WTC11 (cell line): ENCODE results near the gene JMJD8. TPM values are rescaled to one million over a fixed set of nuclear protein-coding genes. Genes with fewer than 3 reads are reported as not detected.

ENCODE experiments used
- ATAC-seq: fragments of 200-7000 bp; cut with Tn5 transposase; 2 replicates; pipeline ENCODE4 v1.10.0; 2021; ENCODE audit warnings: mild to moderate bottlenecking, moderate library complexity
- CTCF ChIA-PET: fragments of 300-600 bp; sonication (Branson Sonifier 250); formaldehyde crosslinking; loops from one replicate; lab custom pipeline; 2021; ENCODE audit warnings: antibody characterized with exemption; lab: Charles Lee
- POLR2A ChIA-PET: fragments of 350-600 bp; sonication (Branson Sonifier 250); formaldehyde crosslinking; loops from one replicate; lab custom pipeline; 2021; ENCODE audit warnings: antibody characterized with exemption; lab: Charles Lee
- DNase-seq: peaks from one replicate; pipeline ENCODE4 v3.0.0; 2021; ENCODE audit warnings: low spot score
- H3K27ac Mint-ChIP-seq: 2 replicates; pipeline ENCODE4 v1.8.0; 2021; ENCODE audit warnings: mixed read lengths
- H3K27me3 Mint-ChIP-seq: 2 replicates; pipeline ENCODE4 v1.8.0; 2021; ENCODE audit warnings: low read depth, mild to moderate bottlenecking, moderate library complexity, mixed read lengths
- H3K36me3 Mint-ChIP-seq: 2 replicates; pipeline ENCODE4 v1.8.0; 2021; ENCODE audit warnings: mixed read lengths
- H3K4me1 Mint-ChIP-seq: 2 replicates; pipeline ENCODE4 v1.8.0; 2022; ENCODE audit warnings: mixed read lengths
- H3K4me3 Mint-ChIP-seq: 2 replicates; pipeline ENCODE4 v1.8.0; 2021; ENCODE audit warnings: mild to moderate bottlenecking, moderate library complexity, mixed read lengths
- H3K9me3 Mint-ChIP-seq: 2 replicates; pipeline ENCODE4 v1.8.0; 2021; ENCODE audit warnings: mixed read lengths
- ELF4 ChIP-seq: sonication (generic); formaldehyde crosslinking; IDR thresholded peaks from 2 replicates; pipeline ENCODE4 v1.8.1; 2022; ENCODE audit warnings: low read depth, mild to moderate bottlenecking, moderate library complexity, missing genetic modification reagents
- ETV6 ChIP-seq: sonication (generic); formaldehyde crosslinking; IDR thresholded peaks from 2 replicates; pipeline ENCODE4 v1.8.1; 2022; ENCODE audit warnings: mild to moderate bottlenecking, missing genetic modification reagents
- FOXP1 ChIP-seq: sonication (generic); formaldehyde crosslinking; IDR thresholded peaks from 2 replicates; pipeline ENCODE4 v1.8.0; 2022; ENCODE audit warnings: missing genetic modification reagents, mild to moderate bottlenecking, moderate library complexity, borderline replicate concordance
- GRHL2 ChIP-seq: fragments of 250-450 bp; sonication (Bioruptor Pico); IDR thresholded peaks from 2 replicates; pipeline ENCODE4 v1.8.0; 2022; ENCODE audit warnings: mild to moderate bottlenecking, moderate library complexity; ENCODE audit not compliant: insufficient replicate concordance, severe bottlenecking
- JUN ChIP-seq: sonication (generic); formaldehyde crosslinking; IDR thresholded peaks from 2 replicates; pipeline ENCODE4 v1.8.0; 2023; ENCODE audit warnings: mild to moderate bottlenecking, missing genetic modification reagents
- MXD4 ChIP-seq: fragments of 250-450 bp; sonication (Bioruptor Pico); IDR thresholded peaks from 2 replicates; pipeline ENCODE4 v1.8.0; 2021; ENCODE audit warnings: mild to moderate bottlenecking, moderate library complexity, borderline replicate concordance
- NR2C2 ChIP-seq: sonication (generic); formaldehyde crosslinking; IDR thresholded peaks from 2 replicates; pipeline ENCODE4 v1.8.0; 2022; ENCODE audit warnings: mild to moderate bottlenecking, missing genetic modification reagents
- NR3C1 ChIP-seq: sonication (generic); formaldehyde crosslinking; conservative IDR thresholded peaks from 2 replicates; pipeline ENCODE4 v1.8.1; 2023; ENCODE audit warnings: low read depth, mild to moderate bottlenecking, missing genetic modification reagents
- SMAD4 ChIP-seq: sonication (generic); formaldehyde crosslinking; IDR thresholded peaks from 2 replicates; pipeline ENCODE4 v1.8.0; 2022; ENCODE audit warnings: mild to moderate bottlenecking, missing genetic modification reagents
- TCF7 ChIP-seq: sonication (generic); formaldehyde crosslinking; IDR thresholded peaks from 2 replicates; pipeline ENCODE4 v1.8.0; 2022; ENCODE audit warnings: mild to moderate bottlenecking, low read depth, missing genetic modification reagents, moderate library complexity
- ZBTB21 ChIP-seq: sonication (generic); formaldehyde crosslinking; IDR thresholded peaks from 2 replicates; pipeline ENCODE4 v1.8.1; 2023; ENCODE audit warnings: mild to moderate bottlenecking, missing genetic modification reagents, borderline replicate concordance
- ZNF138 ChIP-seq: sonication (generic); formaldehyde crosslinking; conservative IDR thresholded peaks from 2 replicates; pipeline ENCODE4 v1.8.1; 2022; ENCODE audit warnings: mild to moderate bottlenecking, moderate library complexity, missing genetic modification reagents
- ZNF423 ChIP-seq: fragments of 250-450 bp; sonication (Bioruptor Pico); IDR thresholded peaks from 2 replicates; pipeline ENCODE4 v2.1.2; 2022; ENCODE audit warnings: mild to moderate bottlenecking, moderate library complexity
- ZNF671 ChIP-seq: fragments of 250-450 bp; sonication (Bioruptor Pico); IDR thresholded peaks from 2 replicates; pipeline ENCODE4 v1.8.0; 2021; ENCODE audit warnings: mild to moderate bottlenecking
- total RNA-seq: library from RNA; stranded (reverse); gene quantifications from 3 replicates; pipeline ENCODE4 v1.2.3, GENCODE V29; 2021
- TF ChIP-seq, protein P1 (sequence below): sonication (generic); formaldehyde crosslinking; conservative IDR thresholded peaks from 2 replicates; pipeline ENCODE4 v1.8.1; 2022; ENCODE audit warnings: mild to moderate bottlenecking, missing genetic modification reagents
- TF ChIP-seq, protein P2 (sequence below): sonication (generic); formaldehyde crosslinking; IDR thresholded peaks from 2 replicates; pipeline ENCODE4 v1.8.1; 2022; ENCODE audit warnings: low read depth, mild to moderate bottlenecking, moderate library complexity, missing genetic modification reagents, borderline replicate concordance
- TF ChIP-seq, protein P3 (sequence below): fragments of 250-450 bp; sonication (Bioruptor Pico); IDR thresholded peaks from 2 replicates; pipeline ENCODE4 v1.9.0; 2021; ENCODE audit warnings: mild to moderate bottlenecking
- TF ChIP-seq, protein P4 (sequence below): sonication (generic); formaldehyde crosslinking; IDR thresholded peaks from 2 replicates; pipeline ENCODE4 v1.8.1; 2022; ENCODE audit warnings: mild to moderate bottlenecking, moderate library complexity, missing genetic modification reagents
- TF ChIP-seq, protein P5 (sequence below): fragments of 250-450 bp; sonication (Bioruptor Pico); conservative IDR thresholded peaks from 2 replicates; pipeline ENCODE4 v1.9.0; 2021; ENCODE audit warnings: mild to moderate bottlenecking
- TF ChIP-seq, protein P6 (sequence below): fragments of 200-600 bp; IDR thresholded peaks from 2 replicates; pipeline ENCODE4 v1.8.0; 2022; ENCODE audit warnings: antibody characterized with exemption

The JMJD8 gene
- total RNA-seq, 1 experiment from 2014 or later, result 61.2 TPM

DNA sequence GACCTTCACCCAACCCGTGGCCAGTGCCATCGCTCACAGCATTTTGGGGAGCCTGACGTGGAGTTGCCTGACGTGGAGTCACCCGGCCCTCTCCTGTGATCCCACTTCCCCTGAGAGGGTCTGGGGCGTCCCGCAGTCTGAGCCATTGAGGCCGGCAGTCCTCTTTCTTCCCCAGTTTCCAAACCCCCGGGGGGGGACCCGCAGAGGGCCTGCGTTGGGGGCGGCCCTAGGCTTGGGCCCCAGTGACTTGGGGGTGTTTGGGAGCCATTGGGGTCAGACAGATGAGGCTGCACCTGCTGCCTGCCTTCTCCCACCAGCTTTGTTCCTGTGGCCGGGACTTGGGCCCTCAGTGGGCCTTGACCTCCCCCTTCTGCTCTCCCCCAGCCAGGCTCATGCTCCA lies 14.5 kb downstream of the JMJD8 start (continued):
- no peak for TF ChIP-seq ELF4 (CRISPR knock-in tag)
- TF ChIP-seq MXD4 (CRISPR knock-in tag), result no peak
- TF ChIP-seq, protein P1, sequence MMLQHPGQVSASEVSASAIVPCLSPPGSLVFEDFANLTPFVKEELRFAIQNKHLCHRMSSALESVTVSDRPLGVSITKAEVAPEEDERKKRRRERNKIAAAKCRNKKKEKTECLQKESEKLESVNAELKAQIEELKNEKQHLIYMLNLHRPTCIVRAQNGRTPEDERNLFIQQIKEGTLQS (CRISPR knock-in tag), result no peak
- TF ChIP-seq, all 79 proteins: peak for 0

DNA sequence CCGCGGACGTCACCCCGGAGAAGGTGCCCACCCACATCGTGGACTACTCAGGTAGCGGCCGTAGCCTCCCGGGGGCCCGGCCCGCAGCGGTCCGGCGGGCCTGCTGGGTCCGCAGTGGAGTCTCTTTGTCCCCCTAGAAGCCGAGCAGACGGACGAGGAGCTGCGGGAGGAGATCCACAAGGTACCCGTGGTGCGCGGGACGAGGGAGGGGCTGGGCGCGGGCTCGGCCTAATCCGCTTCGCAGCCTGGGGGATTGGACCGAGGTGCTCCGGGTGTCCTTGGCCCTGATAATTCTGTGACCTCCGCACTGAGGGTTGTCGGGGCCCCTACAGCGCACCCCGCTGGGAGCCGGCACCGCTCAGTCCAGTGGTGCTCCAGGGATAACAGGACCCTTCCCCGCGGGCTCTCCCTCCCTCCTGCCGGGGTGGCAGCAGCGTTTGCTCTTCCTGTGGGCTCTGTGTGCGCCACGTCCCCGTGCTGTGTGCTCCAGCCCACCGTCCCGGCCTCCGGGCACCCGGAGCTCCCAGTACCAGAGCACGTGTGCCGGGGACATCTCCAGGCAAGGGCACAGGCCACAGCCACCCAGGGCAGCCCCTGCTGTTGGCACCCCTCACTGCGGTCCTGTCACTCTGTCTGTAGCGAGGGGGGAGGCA lies 15.5 kb downstream of the JMJD8 start:
- POLR2A ChIA-PET, result interaction anchor here (1.8 kb wide), 1 partner anchor 52 kb away, joined by 6 read pairs; no protein-coding TSS in a partner anchor
- TF ChIP-seq GRHL2 (CRISPR knock-in tag) (no peak), NR3C1 (CRISPR knock-in tag) (no peak), FOXP1 (CRISPR knock-in tag) (0 out of 2 replicates have a peak, but pooled peaks have one; percentile 19), ETV6 (CRISPR knock-in tag) (no peak), ZNF423 (CRISPR knock-in tag) (no peak), ZBTB21 (CRISPR knock-in tag) (0 out of 2 replicates have a peak, but pooled peaks have one; percentile 4), JUN (CRISPR knock-in tag) (0 out of 2 replicates have a peak, but pooled peaks have one; percentile 39), ZNF671 (CRISPR knock-in tag) (no peak), NR2C2 (no peak), SMAD4 (CRISPR knock-in tag) (no peak), ZNF138 (CRISPR knock-in tag) (no peak), TCF7 (no peak)
- TF ChIP-seq, protein P2, sequence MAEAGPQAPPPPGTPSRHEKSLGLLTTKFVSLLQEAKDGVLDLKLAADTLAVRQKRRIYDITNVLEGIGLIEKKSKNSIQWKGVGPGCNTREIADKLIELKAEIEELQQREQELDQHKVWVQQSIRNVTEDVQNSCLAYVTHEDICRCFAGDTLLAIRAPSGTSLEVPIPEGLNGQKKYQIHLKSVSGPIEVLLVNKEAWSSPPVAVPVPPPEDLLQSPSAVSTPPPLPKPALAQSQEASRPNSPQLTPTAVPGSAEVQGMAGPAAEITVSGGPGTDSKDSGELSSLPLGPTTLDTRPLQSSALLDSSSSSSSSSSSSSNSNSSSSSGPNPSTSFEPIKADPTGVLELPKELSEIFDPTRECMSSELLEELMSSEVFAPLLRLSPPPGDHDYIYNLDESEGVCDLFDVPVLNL (CRISPR knock-in tag), result no peak
- TF ChIP-seq, protein P3, sequence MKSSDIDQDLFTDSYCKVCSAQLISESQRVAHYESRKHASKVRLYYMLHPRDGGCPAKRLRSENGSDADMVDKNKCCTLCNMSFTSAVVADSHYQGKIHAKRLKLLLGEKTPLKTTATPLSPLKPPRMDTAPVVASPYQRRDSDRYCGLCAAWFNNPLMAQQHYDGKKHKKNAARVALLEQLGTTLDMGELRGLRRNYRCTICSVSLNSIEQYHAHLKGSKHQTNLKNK, result no peak
- TF ChIP-seq, protein P4, sequence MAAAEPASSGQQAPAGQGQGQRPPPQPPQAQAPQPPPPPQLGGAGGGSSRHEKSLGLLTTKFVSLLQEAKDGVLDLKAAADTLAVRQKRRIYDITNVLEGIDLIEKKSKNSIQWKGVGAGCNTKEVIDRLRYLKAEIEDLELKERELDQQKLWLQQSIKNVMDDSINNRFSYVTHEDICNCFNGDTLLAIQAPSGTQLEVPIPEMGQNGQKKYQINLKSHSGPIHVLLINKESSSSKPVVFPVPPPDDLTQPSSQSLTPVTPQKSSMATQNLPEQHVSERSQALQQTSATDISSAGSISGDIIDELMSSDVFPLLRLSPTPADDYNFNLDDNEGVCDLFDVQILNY, result no peak
- TF ChIP-seq, protein P5, sequence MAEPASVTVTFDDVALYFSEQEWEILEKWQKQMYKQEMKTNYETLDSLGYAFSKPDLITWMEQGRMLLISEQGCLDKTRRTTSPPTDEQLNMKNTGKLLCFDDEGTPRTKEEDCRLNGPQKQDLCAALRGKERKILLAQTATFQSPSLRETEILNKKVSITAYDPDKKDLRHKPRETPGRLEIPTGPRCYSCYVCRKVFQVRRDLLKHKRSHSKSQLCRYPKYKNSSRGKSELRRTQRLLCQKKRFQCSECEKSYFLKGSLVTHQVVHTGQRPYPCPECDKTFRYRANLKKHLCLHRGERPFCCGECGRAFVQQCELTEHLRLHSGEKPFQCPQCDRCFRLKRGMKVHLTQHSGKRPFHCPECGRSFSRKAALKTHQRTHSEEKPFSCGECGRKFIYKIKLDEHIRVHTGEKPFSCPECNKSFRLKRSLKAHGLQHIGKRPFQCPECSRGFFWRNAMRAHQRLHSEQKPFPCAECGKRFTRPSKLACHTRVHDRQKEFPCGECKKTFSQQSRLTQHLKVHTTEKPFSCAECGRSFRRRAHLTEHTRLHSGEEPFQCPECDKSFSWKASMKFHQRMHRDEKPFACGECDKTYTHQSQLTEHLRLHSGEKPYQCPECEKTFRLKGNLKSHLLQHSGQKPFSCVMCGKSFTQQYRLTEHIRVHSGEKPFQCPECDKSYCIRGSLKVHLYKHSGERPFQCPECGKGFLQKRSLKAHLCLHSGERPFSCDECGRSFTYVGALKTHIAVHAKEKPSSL (CRISPR knock-in tag), result no peak
- TF ChIP-seq, protein P6, sequence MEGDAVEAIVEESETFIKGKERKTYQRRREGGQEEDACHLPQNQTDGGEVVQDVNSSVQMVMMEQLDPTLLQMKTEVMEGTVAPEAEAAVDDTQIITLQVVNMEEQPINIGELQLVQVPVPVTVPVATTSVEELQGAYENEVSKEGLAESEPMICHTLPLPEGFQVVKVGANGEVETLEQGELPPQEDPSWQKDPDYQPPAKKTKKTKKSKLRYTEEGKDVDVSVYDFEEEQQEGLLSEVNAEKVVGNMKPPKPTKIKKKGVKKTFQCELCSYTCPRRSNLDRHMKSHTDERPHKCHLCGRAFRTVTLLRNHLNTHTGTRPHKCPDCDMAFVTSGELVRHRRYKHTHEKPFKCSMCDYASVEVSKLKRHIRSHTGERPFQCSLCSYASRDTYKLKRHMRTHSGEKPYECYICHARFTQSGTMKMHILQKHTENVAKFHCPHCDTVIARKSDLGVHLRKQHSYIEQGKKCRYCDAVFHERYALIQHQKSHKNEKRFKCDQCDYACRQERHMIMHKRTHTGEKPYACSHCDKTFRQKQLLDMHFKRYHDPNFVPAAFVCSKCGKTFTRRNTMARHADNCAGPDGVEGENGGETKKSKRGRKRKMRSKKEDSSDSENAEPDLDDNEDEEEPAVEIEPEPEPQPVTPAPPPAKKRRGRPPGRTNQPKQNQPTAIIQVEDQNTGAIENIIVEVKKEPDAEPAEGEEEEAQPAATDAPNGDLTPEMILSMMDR, result no peak
- no peaks in the 10 kb centered on the region for H3K9me3 Mint-ChIP-seq
- H3K4me1 Mint-ChIP-seq, result no peaks in the 10 kb centered on the region
- DNase-seq (no peak), ATAC-seq (no peak)
- H3K4me3 Mint-ChIP-seq, result peak overlapping the region; percentile 65
- CTCF ChIA-PET, result interaction anchor here (1.3 to 3.0 kb wide), 9 partner anchors 7 to 297 kb away, joined by 3 to 21 read pairs (median 6); partner anchors contain the start of genes ANTKMT, RHBDL1, STUB1 and WDR90
- peaks cover 11% of the 10 kb centered on the region for H3K36me3 Mint-ChIP-seq
- H3K27ac Mint-ChIP-seq, result no peak overlapping the region
- no peaks in the 10 kb centered on the region for H3K27me3 Mint-ChIP-seq
